GM12878 (cell line): ENCODE data around the gene NCKAP5.

ENCODE experiments used
- CBFB ChIP-seq: IDR thresholded peaks from 2 replicates; pipeline ENCODE4 v1.6.1; 2016; ENCODE audit warnings: antibody characterized with exemption, low read depth
- ZBTB11 ChIP-seq: fragments of 450-650 bp; formaldehyde crosslinking; IDR thresholded peaks from 2 replicates; pipeline ENCODE4 v1.5.0; 2022; ENCODE audit warnings: mild to moderate bottlenecking, missing genetic modification characterization

GRCh38 chr2:133377599-133377998, 190.7 kb downstream of the NCKAP5 start:
- no peak for TF ChIP-seq CBFB
- TF ChIP-seq ZBTB11 (CRISPR knock-in tag): no peak
